Keratinocyte (primary cell): ENCODE data around the gene DMAC2. TPM values are rescaled to one million over a fixed set of nuclear protein-coding genes. Genes with fewer than 3 reads are reported as not detected.

ENCODE experiments used
- DNase-seq: peaks from one replicate; pipeline ENCODE4 v3.0.0-alpha.2; 2011; ENCODE audit warnings: low read depth, missing footprints, low spot score
- FAIRE-seq: peaks from 2 replicates; lab custom pipeline; 2011; peaks lifted over from hg19 to GRCh38; lab: Jason Lieb, UNC
- H2AFZ ChIP-seq: 2 replicates; pipeline ENCODE4 v1.6.0; 2012; ENCODE audit warnings: low read length, control low read depth, inconsistent platforms; ENCODE audit not compliant: control insufficient read depth
- H3K27ac ChIP-seq: 2 replicates; pipeline ENCODE4 v1.5.1; 2011; ENCODE audit warnings: low read length; ENCODE audit not compliant: control insufficient read depth, insufficient read depth
- H3K27me3 ChIP-seq: 3 replicates; pipeline ENCODE4 v1.6.0; 2011; ENCODE audit warnings: low read length; ENCODE audit not compliant: control insufficient read depth, insufficient read depth; ENCODE audit errors: extremely low read depth
- H3K36me3 ChIP-seq, 2 experiments: 2 replicates in 1 of 2; 3 replicates in 1 of 2; pipeline ENCODE4 v1.5.1; 2011; ENCODE audit warnings: low read length in 2 of 2, mild to moderate bottlenecking in 1 of 2; ENCODE audit not compliant: control insufficient read depth in 2 of 2, insufficient read depth in 2 of 2; ENCODE audit errors: extremely low read depth in 1 of 2
- H3K4me1 ChIP-seq: 3 replicates; pipeline ENCODE4 v1.5.1; 2011; ENCODE audit warnings: low read length; ENCODE audit not compliant: control insufficient read depth, insufficient read depth; ENCODE audit errors: extremely low read depth
- H3K4me2 ChIP-seq: 3 replicates; pipeline ENCODE4 v1.6.0; 2011; ENCODE audit warnings: low read depth, low read length; ENCODE audit not compliant: control insufficient read depth, insufficient read depth; ENCODE audit errors: extremely low read depth
- H3K4me3 ChIP-seq, 3 experiments: fragments of 200-600 bp in 1 of 3; sonication (generic) in 1 of 3; 2 replicates in 2 of 3; 3 replicates in 1 of 3; pipeline ENCODE4 v1.5.1; 2011 to 2016; ENCODE audit warnings: low read length in 3 of 3, mild to moderate bottlenecking in 3 of 3, control low read depth in 2 of 3, inconsistent platforms in 1 of 3, low read depth in 1 of 3, mixed read lengths in 1 of 3, mixed run types in 1 of 3, moderate library complexity in 1 of 3; ENCODE audit not compliant: control insufficient read depth in 2 of 3, insufficient read depth in 2 of 3; ENCODE audit errors: extremely low read depth in 1 of 3
- H3K79me2 ChIP-seq: 2 replicates; pipeline ENCODE4 v1.6.0; 2012; ENCODE audit warnings: low read length; ENCODE audit not compliant: control insufficient read depth, insufficient read depth
- H3K9ac ChIP-seq: 3 replicates; pipeline ENCODE4 v1.6.0; 2011; ENCODE audit warnings: low read length; ENCODE audit not compliant: control insufficient read depth, insufficient read depth; ENCODE audit errors: extremely low read depth
- H3K9me1 ChIP-seq: 3 replicates; pipeline ENCODE4 v1.6.0; 2011; ENCODE audit warnings: low read length; ENCODE audit not compliant: control insufficient read depth, insufficient read depth; ENCODE audit errors: extremely low read depth
- H3K9me3 ChIP-seq: 2 replicates; pipeline ENCODE4 v1.5.1; 2012; ENCODE audit warnings: low read depth, low read length; ENCODE audit not compliant: control insufficient read depth
- H4K20me1 ChIP-seq: 3 replicates; pipeline ENCODE4 v1.6.0; 2011; ENCODE audit warnings: low read length; ENCODE audit not compliant: control insufficient read depth, insufficient read depth; ENCODE audit errors: extremely low read depth
- CTCF ChIP-seq, 3 experiments: IDR thresholded peaks in 1 of 3; conservative IDR thresholded peaks in 1 of 3; optimal IDR thresholded peaks in 1 of 3; 2 replicates in 2 of 3; 3 replicates in 1 of 3; pipeline versions ENCODE3 to v1.5.1; 2011; ENCODE audit warnings: low read length in 3 of 3, mild to moderate bottlenecking in 3 of 3, moderate library complexity in 2 of 3, control low read depth in 1 of 3, inconsistent platforms in 1 of 3; ENCODE audit not compliant: insufficient read depth in 2 of 3; ENCODE audit errors: extremely low read depth in 1 of 3
- EZH2 ChIP-seq: IDR thresholded peaks from one replicate; pipeline ENCODE4 v1.6.1; 2012; ENCODE audit warnings: inconsistent platforms, mild to moderate bottlenecking, low read length, moderate library complexity
- dilution Hi-C: fragments of 300-500 bp; cut with MboI; formaldehyde crosslinking; loops from one replicate; pipeline ENCODE4 v1.7.0; 2020; ENCODE audit warnings: low sequenced_read_pairs; ENCODE audit not compliant: extremely low pct_ligation_motif_present
- polyA plus RNA-seq, 5 experiments: library from polyadenylated mRNA; depleted of rRNA in 3 of 5; stranded (reverse) in 3 of 5; stranded (forward) in 1 of 5; unstranded in 1 of 5; fragments of >200 nt; gene quantifications; 1 replicate in 1 of 5; 2 replicates in 3 of 5; 3 replicates in 1 of 5; pipeline versions ENCODE4 v1.2.1 to v1.2.3, GENCODE V29; 2011 to 2012; ENCODE audit warnings: missing spikeins in 2 of 5, low read depth in 1 of 5, low replicate concordance in 1 of 5

DMAC2 gene
- polyA plus RNA-seq, 1 donor (not counting 4 experiments of a cell fraction or from before 2014, with no cell fraction given): 45.3 TPM

DNA sequence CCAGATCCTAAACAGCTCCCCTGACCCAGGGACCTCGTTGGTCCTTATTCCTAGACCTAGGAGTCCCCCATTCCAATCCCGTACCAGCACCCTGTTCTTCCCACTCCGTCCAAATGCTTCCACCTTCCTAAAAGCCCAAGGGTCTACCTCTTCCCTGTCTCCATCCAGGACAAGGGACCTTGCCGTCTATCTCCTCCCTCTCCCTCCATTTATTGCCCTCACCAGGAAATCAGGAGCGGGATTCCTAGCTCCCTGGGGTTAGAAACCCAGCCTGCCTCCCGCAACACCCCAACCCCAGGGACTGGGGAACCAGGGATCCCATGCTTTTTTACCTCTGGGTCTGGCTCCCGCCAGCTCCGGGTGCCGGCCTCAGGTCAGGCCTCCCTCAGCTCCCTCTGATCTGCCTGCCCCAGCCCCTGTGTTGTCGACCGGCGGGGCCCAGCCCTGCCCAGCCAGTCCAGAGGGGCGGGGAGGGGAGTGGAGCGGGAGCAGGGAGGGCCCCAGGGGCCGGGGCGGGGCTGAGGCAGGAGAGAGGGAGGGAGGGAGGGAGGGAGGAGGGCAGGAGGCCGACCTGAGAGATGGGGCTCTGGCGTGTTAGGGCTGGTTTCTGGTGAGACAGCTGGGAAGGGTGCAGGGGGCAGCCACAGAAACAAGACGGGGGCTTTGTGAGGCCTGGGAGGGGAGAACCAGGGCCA, 12.6 kb downstream of the DMAC2 start, which contains the start of gene B3GNT8:
B3GNT8 (minus strand) TSS at position 423 of the 695 bp plus-strand sequence. CDS start 596 bp downstream, outside the sequence.
- Histone ChIP-seq H3K36me3 (peaks cover 13 to 14% of the 10 kb centered on the region in 2 experiments), H3K4me1 (peaks cover 17% of the 10 kb centered on the region), H4K20me1 (no peaks in the 10 kb centered on the region), H3K4me2 (peak within 1 kb of the TSS; percentile 92), H3K9me1 (no peaks in the 10 kb centered on the region), H3K9ac (peak within 1 kb of the TSS; percentile 83), H3K79me2 (peaks cover 1% of the 10 kb centered on the region), H3K4me3 (peak within 1 kb of the TSS; percentile 55 to 81 (median 59)), H2AFZ (peak within 1 kb of the TSS; percentile 67), H3K27me3 (no peaks in the 10 kb centered on the region), H3K9me3 (no peaks in the 10 kb centered on the region), H3K27ac (peak within 1 kb of the TSS; percentile 69)
- peak; percentile 64 for FAIRE-seq
- dilution Hi-C loops: no loop called here
- peak; percentile 48 for DNase-seq
- TF ChIP-seq CTCF (optimal IDR thresholded peaks at IDR 0.05 in 1 of 3, IDR thresholded peaks at IDR 0.05 in 1 of 3, conservative IDR thresholded peaks at IDR 0.05 in 1 of 3; ENCODE audit: extremely low read depth in 1 of 3, insufficient read depth in 2 of 3, low read length in 3 of 3) (no peak), EZH2 (no peak)

DNA sequence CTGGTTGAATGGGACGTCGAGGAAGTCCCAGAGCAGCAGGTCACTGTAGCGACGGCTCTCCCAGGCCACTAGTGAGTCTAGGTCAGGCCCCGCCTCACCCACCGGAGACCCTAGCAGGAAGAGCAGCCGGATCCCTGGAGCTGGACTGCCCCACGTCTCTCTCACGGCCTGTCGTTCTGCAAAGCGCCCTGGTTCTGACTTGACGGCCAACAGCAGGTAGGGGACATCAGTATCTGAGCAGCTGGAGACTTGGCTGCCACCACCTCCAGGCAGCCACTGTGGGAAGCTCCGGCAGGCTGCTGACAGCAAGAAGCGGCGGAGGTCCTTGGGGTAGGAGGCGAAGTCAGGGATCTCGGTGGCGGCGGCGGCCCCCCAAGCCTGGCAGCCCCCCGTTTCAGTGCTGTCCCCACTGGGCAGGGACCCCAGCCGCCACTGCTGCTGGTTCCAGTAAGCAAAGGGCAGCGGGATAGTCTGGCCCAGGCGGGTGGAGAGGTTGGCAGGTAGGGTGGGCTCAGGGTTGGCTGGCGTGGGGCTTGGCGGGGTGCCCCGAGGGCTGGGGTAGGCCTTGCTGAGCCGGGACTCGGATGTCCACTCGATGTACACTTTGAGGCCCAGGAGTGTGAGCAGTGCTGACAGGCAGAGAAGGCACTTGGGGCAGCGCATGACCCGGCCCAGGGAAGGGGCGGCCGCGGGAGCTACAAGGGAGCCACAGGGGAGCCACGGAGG, 13.4 kb downstream of the DMAC2 start:
- Histone ChIP-seq H3K9me1 (no peaks in the 10 kb centered on the region), H3K4me2 (peak overlapping the region; percentile 92), H3K9me3 (no peaks in the 10 kb centered on the region), H3K27ac (peak overlapping the region; percentile 69), H3K9ac (peak overlapping the region; percentile 83), H3K27me3 (no peaks in the 10 kb centered on the region), H3K79me2 (peaks cover 1% of the 10 kb centered on the region), H3K4me1 (peaks cover 17% of the 10 kb centered on the region), H2AFZ (no peak overlapping the region), H4K20me1 (no peaks in the 10 kb centered on the region), H3K36me3 (peaks cover 11 to 12% of the 10 kb centered on the region in 2 experiments), H3K4me3 (peak overlapping the region; percentile 55 to 81 (median 59))
- TF ChIP-seq CTCF (optimal IDR thresholded peaks at IDR 0.05 in 1 of 3, IDR thresholded peaks at IDR 0.05 in 1 of 3, conservative IDR thresholded peaks at IDR 0.05 in 1 of 3; ENCODE audit: extremely low read depth in 1 of 3, insufficient read depth in 2 of 3, low read length in 3 of 3) (no peak), EZH2 (no peak)
- FAIRE-seq: no peak
- dilution Hi-C loops: no loop called here
- DNase-seq: no peak
